Small intestine (tissue), 7 donors: Measurements from ENCODE around the gene NDUFA6. TPM values are rescaled to one million over a fixed set of nuclear protein-coding genes. Genes with fewer than 3 reads are reported as not detected.
"Not testable (repeated sequence)": the region's sequence is repeated elsewhere in the genome, so short reads cannot be mapped to it uniquely, and the experiment has no call there.

Source experiments
- DNase-seq, 2 donors: peaks; one replicate each; pipeline versions ENCODE4 v3.0.0 to v3.0.0-alpha.2; 2013
- FAIRE-seq: peaks from 2 replicates; lab custom pipeline; 2012; peaks lifted over from hg19 to GRCh38; lab: Jason Lieb, UNC
- H3K27ac ChIP-seq, 3 donors: one replicate each; pipeline ENCODE4 v1.5.1; 2013; ENCODE audit warnings: low read length in 2 of 3, mild to moderate bottlenecking in 2 of 3, control low read depth in 1 of 3, inconsistent platforms in 1 of 3, low read depth in 1 of 3, moderate library complexity in 1 of 3
- H3K27me3 ChIP-seq, 3 donors: one replicate each; pipeline ENCODE4 v1.6.1; 2013; ENCODE audit warnings: low read length in 3 of 3, inconsistent platforms in 1 of 3; ENCODE audit not compliant: control insufficient read depth in 3 of 3, insufficient read depth in 3 of 3
- H3K36me3 ChIP-seq, 3 donors: one replicate each; pipeline ENCODE4 v1.6.1; 2013; ENCODE audit warnings: low read length in 3 of 3, inconsistent platforms in 1 of 3, low read depth in 1 of 3, mild to moderate bottlenecking in 1 of 3, moderate library complexity in 1 of 3; ENCODE audit not compliant: control insufficient read depth in 3 of 3, insufficient read depth in 2 of 3
- H3K4me1 ChIP-seq, 3 donors: one replicate each; pipeline ENCODE4 v1.6.1; 2013; ENCODE audit warnings: low read length in 2 of 3, inconsistent platforms in 1 of 3, low read depth in 1 of 3, mild to moderate bottlenecking in 1 of 3, moderate library complexity in 1 of 3; ENCODE audit not compliant: control insufficient read depth in 3 of 3, insufficient read depth in 2 of 3
- H3K4me3 ChIP-seq, 3 donors: one replicate each; pipeline ENCODE4 v1.5.1; 2013; ENCODE audit warnings: low read length in 3 of 3, control low read depth in 1 of 3, inconsistent platforms in 1 of 3, low read depth in 1 of 3, mild to moderate bottlenecking in 1 of 3, moderate library complexity in 1 of 3
- H3K9me3 ChIP-seq, 2 donors: one replicate each; pipeline ENCODE4 v1.6.1; 2013; ENCODE audit warnings: low read depth in 1 of 2, low read length in 1 of 2; ENCODE audit not compliant: control insufficient read depth in 2 of 2, insufficient read depth in 1 of 2
- WGBS, 3 donors: extraction: QIAGEN DNeasy Blood & Tissue Kit; methylation state at CpG; one replicate each; pipeline ENCODE4 v1.1.7; 2013; 5-methylcytosine and 5-hydroxymethylcytosine counted together
- polyA plus RNA-seq, 4 donors: library from polyadenylated mRNA; stranded (reverse) in 3 of 4; unstranded in 1 of 4; fragments of 200-250 nt in 3 of 4; fragments of 120-200 nt in 1 of 4; gene quantifications; one replicate each; pipeline versions ENCODE4 v1.2.1 to v1.2.3, GENCODE V29; 2013
- donor health status: healthy with polysubstance abuse.
- donor health status: control.
- donor health status: control.
- donor health status: Bipolar disorder and iron deficiency.
- donor health status: healthy.

NDUFA6 gene
- polyA plus RNA-seq, 4 donors = 62.9 to 258 (median 151) TPM

GRCh38 chr22:42134100-42135020, 43.8 kb upstream of the NDUFA6 start:
- Histone ChIP-seq H3K27ac (no peak overlapping the region), H3K36me3 (peaks cover 0 to 24% (median 0%) of the 10 kb centered on the region in 3 donors), H3K9me3 (peaks cover 0 to 5% of the 10 kb centered on the region in 2 donors), H3K4me3 (no peak overlapping the region), H3K4me1 (peaks cover 0 to 3% (median 2%) of the 10 kb centered on the region in 3 donors), H3K27me3 (no peaks in the 10 kb centered on the region)
- DNase-seq = no peak
- 79 to 88% (median 84%) methylated on average over 24 of the region's 24 CpGs for WGBS, 3 donors
- no peak for FAIRE-seq

GRCh38 chr22:42132457-42132856, 41.9 kb upstream of the NDUFA6 start:
- 78 to 87% (median 83%) methylated on average over 13 of the region's 13 CpGs for WGBS, 3 donors
- Histone ChIP-seq H3K27ac (no peak overlapping the region), H3K9me3 (peaks cover 0 to 5% of the 10 kb centered on the region in 2 donors), H3K4me1 (peaks cover 0 to 3% (median 2%) of the 10 kb centered on the region in 3 donors), H3K36me3 (peaks cover 0 to 13% (median 0%) of the 10 kb centered on the region in 3 donors), H3K27me3 (no peaks in the 10 kb centered on the region), H3K4me3 (no peak overlapping the region)
- FAIRE-seq = no peak
- DNase-seq = no peak

GRCh38 chr22:42131562-42131961, 41.0 kb upstream of the NDUFA6 start:
- Histone ChIP-seq H3K4me1 (peaks cover 0 to 3% (median 2%) of the 10 kb centered on the region in 3 donors), H3K36me3 (peaks cover 0 to 13% (median 3%) of the 10 kb centered on the region in 3 donors), H3K27ac (peak overlapping the region in 2 of 3 donors; percentile 3 to 82), H3K9me3 (peaks cover 0 to 5% of the 10 kb centered on the region in 2 donors), H3K27me3 (no peaks in the 10 kb centered on the region), H3K4me3 (no peak overlapping the region)
- FAIRE-seq (no peak), DNase-seq (no peak)
- 65 to 77% (median 76%) methylated on average over 8 of the region's 8 CpGs for WGBS, 3 donors

GRCh38 chr22:42130639-42131431, 40.3 kb upstream of the NDUFA6 start, which contains the start of gene CYP2D6:
TSS of gene CYP2D6 (minus strand) at chr22:42130810. CDS start at chr22:42130791, 19 bp downstream.
- not testable (repeated sequence) for FAIRE-seq, H3K27me3 ChIP-seq, H3K4me3 ChIP-seq, H3K9me3 ChIP-seq, H3K4me1 ChIP-seq
- peak; percentile 41 to 86 for DNase-seq
- 45 to 81% (median 64%) methylated on average over 10 to 13 of the region's 14 CpGs for WGBS, 3 donors
- peaks cover 0 to 16% (median 3%) of the 10 kb centered on the region in 3 donors for H3K36me3 ChIP-seq
- peak within 1 kb of the TSS; percentile 41 to 94 (median 54) for H3K27ac ChIP-seq

GRCh38 chr22:42130182-42130581, 39.6 kb upstream of the NDUFA6 start:
- H3K4me1 ChIP-seq, DNase-seq, H3K27me3 ChIP-seq, H3K9me3 ChIP-seq, H3K4me3 ChIP-seq, FAIRE-seq: not testable (repeated sequence)
- WGBS, 3 donors = 0 to 13% (median 13%) methylated on average over 1 of the region's 7 CpGs
- Histone ChIP-seq H3K36me3 (peaks cover 0 to 17% (median 3%) of the 10 kb centered on the region in 3 donors), H3K27ac (peak overlapping the region in 2 of 3 donors; percentile 41 to 94)

GRCh38 chr22:42128776-42129694, 38.5 kb upstream of the NDUFA6 start:
- not testable (repeated sequence) for H3K9me3 ChIP-seq, H3K4me1 ChIP-seq, H3K27me3 ChIP-seq, H3K36me3 ChIP-seq, FAIRE-seq, H3K27ac ChIP-seq
- peak overlapping the region in 1 of 3 donors; percentile 28 for H3K4me3 ChIP-seq
- DNase-seq = peak; percentile 22 to 78
- WGBS, 3 donors = 50 to 73% (median 57%) methylated on average over 47 to 65 of the region's 65 CpGs

GRCh38 chr22:42128007-42128406, 37.4 kb upstream of the NDUFA6 start:
- H3K36me3 ChIP-seq, H3K27ac ChIP-seq, H3K4me3 ChIP-seq, H3K4me1 ChIP-seq, DNase-seq, H3K9me3 ChIP-seq, FAIRE-seq, H3K27me3 ChIP-seq: not testable (repeated sequence)
- 86 to 88% (median 88%) methylated on average over 10 to 13 of the region's 13 CpGs for WGBS, 3 donors
